OCI-LY3 (cell line): Measurements from ENCODE around the gene EIF4ENIF1.

ENCODE experiments used
- H2AFZ ChIP-seq: fragments of 200-600, 300-600 bp; shearing (Covaris generic); 2 replicates; pipeline ENCODE4 v1.6.0; 2014; ENCODE audit warnings: antibody characterized with exemption, low read depth, low read length
- H3K27ac ChIP-seq: fragments of 200-600, 300-600 bp; sonication (generic); 2 replicates; pipeline ENCODE4 v1.5.1; 2014; ENCODE audit warnings: mild to moderate bottlenecking, low read length, moderate library complexity, mixed read lengths
- H3K27me3 ChIP-seq: fragments of 200-600, 300-600 bp; sonication (generic); 2 replicates; pipeline ENCODE4 v1.6.1; 2014; ENCODE audit warnings: low read depth, low read length, mixed read lengths
- H3K36me3 ChIP-seq: fragments of 200-600, 300-600 bp; sonication (generic); replicated peaks from 2 replicates; pipeline ENCODE3; 2014; ENCODE audit warnings: low read depth, low read length, mixed read lengths
- H3K4me1 ChIP-seq: fragments of 300-600, 200-600 bp; sonication (generic); 2 replicates; pipeline ENCODE4 v1.6.1; 2014; ENCODE audit warnings: low read length, mixed read lengths
- H3K4me2 ChIP-seq: fragments of 200-600, 300-600 bp; sonication (generic); 2 replicates; pipeline ENCODE4 v1.6.1; 2014; ENCODE audit warnings: low read length, mixed read lengths
- H3K4me3 ChIP-seq: fragments of 300-600, 200-600 bp; sonication (generic); 2 replicates; pipeline ENCODE4 v1.5.1; 2014; ENCODE audit warnings: antibody characterized with exemption, mild to moderate bottlenecking, low read length, moderate library complexity
- H3K79me2 ChIP-seq: fragments of 300-600, 200-600 bp; shearing (Covaris generic); 2 replicates; pipeline ENCODE4 v1.6.1; 2014; ENCODE audit warnings: mild to moderate bottlenecking, low read length, mixed read lengths
- H3K9ac ChIP-seq: fragments of 300-600, 200-600 bp; shearing (Covaris generic); 2 replicates; pipeline ENCODE4 v1.6.0; 2014; ENCODE audit warnings: mild to moderate bottlenecking, low read length, moderate library complexity
- H3K9me3 ChIP-seq: fragments of 200-600, 300-600 bp; shearing (Covaris generic); 2 replicates; pipeline ENCODE4 v1.6.1; 2014; ENCODE audit warnings: low read length, mixed read lengths; ENCODE audit not compliant: insufficient read depth
- H4K20me1 ChIP-seq: fragments of 200-600, 300-600 bp; sonication (generic); 2 replicates; pipeline ENCODE4 v1.6.1; 2016; ENCODE audit warnings: low read length, mixed read lengths; ENCODE audit not compliant: insufficient read depth
- EZH2phosphoT487 ChIP-seq: fragments of 200-600 bp; shearing (Covaris generic); IDR thresholded peaks from 2 replicates; pipeline ENCODE4 v1.6.1; 2018; ENCODE audit warnings: antibody characterized with exemption, mixed run types, low read depth
- TF ChIP-seq, protein P1 (sequence below): fragments of 200-600, 300-600 bp; sonication (generic); IDR thresholded peaks from 2 replicates; pipeline ENCODE4 v1.5.1; 2014; ENCODE audit warnings: antibody characterized with exemption, low read length, low read depth

EIF4ENIF1 gene, protein sequence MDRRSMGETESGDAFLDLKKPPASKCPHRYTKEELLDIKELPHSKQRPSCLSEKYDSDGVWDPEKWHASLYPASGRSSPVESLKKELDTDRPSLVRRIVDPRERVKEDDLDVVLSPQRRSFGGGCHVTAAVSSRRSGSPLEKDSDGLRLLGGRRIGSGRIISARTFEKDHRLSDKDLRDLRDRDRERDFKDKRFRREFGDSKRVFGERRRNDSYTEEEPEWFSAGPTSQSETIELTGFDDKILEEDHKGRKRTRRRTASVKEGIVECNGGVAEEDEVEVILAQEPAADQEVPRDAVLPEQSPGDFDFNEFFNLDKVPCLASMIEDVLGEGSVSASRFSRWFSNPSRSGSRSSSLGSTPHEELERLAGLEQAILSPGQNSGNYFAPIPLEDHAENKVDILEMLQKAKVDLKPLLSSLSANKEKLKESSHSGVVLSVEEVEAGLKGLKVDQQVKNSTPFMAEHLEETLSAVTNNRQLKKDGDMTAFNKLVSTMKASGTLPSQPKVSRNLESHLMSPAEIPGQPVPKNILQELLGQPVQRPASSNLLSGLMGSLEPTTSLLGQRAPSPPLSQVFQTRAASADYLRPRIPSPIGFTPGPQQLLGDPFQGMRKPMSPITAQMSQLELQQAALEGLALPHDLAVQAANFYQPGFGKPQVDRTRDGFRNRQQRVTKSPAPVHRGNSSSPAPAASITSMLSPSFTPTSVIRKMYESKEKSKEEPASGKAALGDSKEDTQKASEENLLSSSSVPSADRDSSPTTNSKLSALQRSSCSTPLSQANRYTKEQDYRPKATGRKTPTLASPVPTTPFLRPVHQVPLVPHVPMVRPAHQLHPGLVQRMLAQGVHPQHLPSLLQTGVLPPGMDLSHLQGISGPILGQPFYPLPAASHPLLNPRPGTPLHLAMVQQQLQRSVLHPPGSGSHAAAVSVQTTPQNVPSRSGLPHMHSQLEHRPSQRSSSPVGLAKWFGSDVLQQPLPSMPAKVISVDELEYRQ

DNA sequence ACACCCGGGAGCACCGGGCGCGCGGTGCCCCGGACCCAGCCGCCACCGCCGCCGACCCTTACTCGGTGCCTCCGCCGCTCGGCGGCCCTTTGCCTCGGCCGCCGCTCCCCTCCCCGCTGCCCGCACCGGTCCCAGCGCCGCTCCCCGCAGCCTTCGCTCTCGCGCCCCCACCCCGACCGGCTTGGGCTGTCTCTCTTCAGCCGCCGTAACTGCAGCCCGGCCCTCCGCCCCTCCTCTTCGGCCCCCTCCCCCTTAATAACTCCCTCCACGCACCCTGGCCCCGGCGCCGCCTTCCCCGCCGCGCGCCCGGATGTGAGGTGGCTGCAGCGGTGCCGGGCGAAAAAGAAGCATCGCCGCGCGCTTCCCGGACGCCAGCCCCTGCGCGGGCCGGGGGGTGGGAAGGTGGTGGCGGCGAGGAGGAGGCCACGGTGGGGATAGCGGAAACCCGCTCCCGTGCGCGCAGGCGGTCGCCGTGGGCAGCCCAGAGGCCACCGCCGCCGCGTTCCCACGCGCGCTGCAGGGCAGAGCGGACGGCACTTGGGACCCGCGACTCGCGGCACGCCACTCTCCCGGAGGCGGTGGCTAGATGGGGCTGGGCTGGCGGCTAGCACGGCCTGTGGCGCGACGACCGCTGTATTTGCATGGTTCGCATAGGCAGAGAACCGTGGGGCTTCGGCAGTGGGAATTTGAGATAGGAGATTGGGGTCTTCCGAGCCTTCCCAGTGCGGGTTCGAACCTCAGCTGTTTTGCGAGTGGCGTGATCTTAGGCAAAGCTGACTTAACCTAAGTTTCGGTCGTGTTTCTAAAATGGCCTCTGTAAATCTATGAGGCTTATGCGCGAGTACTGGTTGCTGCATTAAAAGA, at the start of gene EIF4ENIF1:
Gene EIF4ENIF1, minus strand, starts transcription at position 211 of the 864 bp plus-strand sequence. CDS start 1,124 bp downstream, outside the sequence.
- TF ChIP-seq, protein P1, sequence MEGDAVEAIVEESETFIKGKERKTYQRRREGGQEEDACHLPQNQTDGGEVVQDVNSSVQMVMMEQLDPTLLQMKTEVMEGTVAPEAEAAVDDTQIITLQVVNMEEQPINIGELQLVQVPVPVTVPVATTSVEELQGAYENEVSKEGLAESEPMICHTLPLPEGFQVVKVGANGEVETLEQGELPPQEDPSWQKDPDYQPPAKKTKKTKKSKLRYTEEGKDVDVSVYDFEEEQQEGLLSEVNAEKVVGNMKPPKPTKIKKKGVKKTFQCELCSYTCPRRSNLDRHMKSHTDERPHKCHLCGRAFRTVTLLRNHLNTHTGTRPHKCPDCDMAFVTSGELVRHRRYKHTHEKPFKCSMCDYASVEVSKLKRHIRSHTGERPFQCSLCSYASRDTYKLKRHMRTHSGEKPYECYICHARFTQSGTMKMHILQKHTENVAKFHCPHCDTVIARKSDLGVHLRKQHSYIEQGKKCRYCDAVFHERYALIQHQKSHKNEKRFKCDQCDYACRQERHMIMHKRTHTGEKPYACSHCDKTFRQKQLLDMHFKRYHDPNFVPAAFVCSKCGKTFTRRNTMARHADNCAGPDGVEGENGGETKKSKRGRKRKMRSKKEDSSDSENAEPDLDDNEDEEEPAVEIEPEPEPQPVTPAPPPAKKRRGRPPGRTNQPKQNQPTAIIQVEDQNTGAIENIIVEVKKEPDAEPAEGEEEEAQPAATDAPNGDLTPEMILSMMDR: no peak
- no peak for TF ChIP-seq EZH2phosphoT487
- Histone ChIP-seq H3K9me3 (no peaks in the 10 kb centered on the region), H3K9ac (peak within 1 kb of the TSS; percentile 98), H3K4me3 (peak within 1 kb of the TSS; percentile 89), H3K79me2 (peaks cover 59% of the 10 kb centered on the region), H3K36me3 (peaks cover 43% of the 10 kb centered on the region), H2AFZ (no peak within 1 kb of the TSS; the same call in 1 of the 2 replicates), H3K27me3 (no peaks in the 10 kb centered on the region), H4K20me1 (peaks cover 7% of the 10 kb centered on the region; the same call in 1 of the 2 replicates), H3K27ac (peak within 1 kb of the TSS; percentile 98), H3K4me2 (peak within 1 kb of the TSS; percentile 98), H3K4me1 (peaks cover 37% of the 10 kb centered on the region)

DNA sequence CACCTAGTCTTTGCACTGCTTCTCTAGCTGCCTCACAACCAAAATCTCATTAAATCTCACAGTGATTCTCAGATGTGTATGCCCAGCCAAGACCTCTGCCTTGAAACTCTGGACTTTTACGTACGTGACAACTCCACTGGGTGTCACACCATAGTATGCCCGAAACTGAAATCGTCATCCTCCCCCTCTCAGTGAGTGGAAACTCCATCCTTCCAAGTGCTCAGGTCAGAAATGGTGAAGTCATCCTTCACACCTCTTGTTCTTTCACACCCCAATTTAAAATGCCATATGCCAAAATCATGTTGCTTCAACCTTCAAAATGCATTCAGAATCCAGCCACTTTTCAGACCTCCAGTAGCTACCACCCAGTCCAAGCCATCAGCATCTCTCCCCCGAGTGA, 49.2 kb upstream of the EIF4ENIF1 start:
- TF ChIP-seq EZH2phosphoT487: no peak
- TF ChIP-seq, protein P1: no peak
- H3K36me3 ChIP-seq: peaks cover 10% of the 10 kb centered on the region
- H3K79me2 ChIP-seq: no peaks in the 10 kb centered on the region
- H3K9me3 ChIP-seq: no peaks in the 10 kb centered on the region
- H2AFZ ChIP-seq: no peak overlapping the region
- no peak overlapping the region for H3K9ac ChIP-seq
- H3K27ac ChIP-seq: no peak overlapping the region
- H3K4me2 ChIP-seq: no peak overlapping the region
- peaks cover 11% of the 10 kb centered on the region for H3K4me1 ChIP-seq
- H3K4me3 ChIP-seq: no peak overlapping the region
- H3K27me3 ChIP-seq: no peaks in the 10 kb centered on the region
- no peaks in the 10 kb centered on the region for H4K20me1 ChIP-seq

DNA sequence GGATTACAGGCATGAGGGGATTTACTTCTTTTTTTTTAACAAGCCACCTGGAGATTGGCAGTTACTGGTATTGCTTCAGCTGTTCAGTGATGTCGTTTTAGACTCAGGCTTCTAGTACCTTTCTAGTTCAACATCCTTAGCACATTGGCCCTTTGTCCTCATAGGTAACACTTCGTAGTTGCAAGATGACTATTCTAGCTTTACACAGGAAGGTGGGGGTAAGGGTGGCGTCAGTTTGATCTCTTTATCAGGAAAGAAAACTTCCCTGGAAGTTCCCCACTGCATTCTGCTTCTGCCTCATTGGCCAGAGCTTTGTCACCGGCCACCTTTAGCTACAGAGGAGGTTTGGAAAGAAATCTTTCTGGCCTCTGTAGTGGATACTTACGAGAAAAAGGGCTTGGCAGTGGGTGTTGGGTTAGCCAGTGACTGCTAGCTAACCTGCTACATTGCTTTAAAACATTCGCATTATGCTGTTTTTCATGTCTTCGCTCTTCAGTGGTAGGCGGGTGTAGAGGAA, 47.4 kb upstream of the EIF4ENIF1 start:
- H3K27me3 ChIP-seq: no peaks in the 10 kb centered on the region
- H3K9me3 ChIP-seq: no peaks in the 10 kb centered on the region
- no peak overlapping the region for H2AFZ ChIP-seq
- no peaks in the 10 kb centered on the region for H3K79me2 ChIP-seq
- H3K36me3 ChIP-seq: peaks cover 19% of the 10 kb centered on the region
- TF ChIP-seq, protein P1: no peak
- TF ChIP-seq EZH2phosphoT487: no peak
- no peak overlapping the region for H3K4me3 ChIP-seq
- H3K9ac ChIP-seq: no peak overlapping the region
- no peaks in the 10 kb centered on the region for H4K20me1 ChIP-seq
- peaks cover 15% of the 10 kb centered on the region for H3K4me1 ChIP-seq
- no peak overlapping the region for H3K27ac ChIP-seq
- no peak overlapping the region for H3K4me2 ChIP-seq
